ENCODE data around the gene TOR3A.

The TOR3A gene

DNA sequence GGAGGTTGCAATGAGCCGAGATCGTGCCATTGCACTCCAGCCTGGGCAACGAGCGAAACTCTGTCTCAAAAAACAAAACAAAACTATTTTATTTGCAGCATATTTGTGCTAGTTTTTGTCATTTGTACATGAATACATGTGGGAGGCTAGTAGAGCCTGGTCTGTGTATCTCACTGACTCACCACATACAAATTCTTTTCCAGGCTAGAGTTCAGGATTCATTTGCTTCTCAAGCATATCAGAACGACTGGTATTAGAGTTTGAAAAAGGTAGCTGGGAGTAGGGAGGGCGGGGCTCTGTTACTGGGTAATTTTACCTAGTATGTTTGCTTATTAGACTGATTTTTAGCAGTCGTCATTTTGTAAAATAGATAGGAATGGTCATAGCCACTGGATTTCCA lies 4.5 kb upstream of the TOR3A start:
- TF ChIP-seq, protein P1, sequence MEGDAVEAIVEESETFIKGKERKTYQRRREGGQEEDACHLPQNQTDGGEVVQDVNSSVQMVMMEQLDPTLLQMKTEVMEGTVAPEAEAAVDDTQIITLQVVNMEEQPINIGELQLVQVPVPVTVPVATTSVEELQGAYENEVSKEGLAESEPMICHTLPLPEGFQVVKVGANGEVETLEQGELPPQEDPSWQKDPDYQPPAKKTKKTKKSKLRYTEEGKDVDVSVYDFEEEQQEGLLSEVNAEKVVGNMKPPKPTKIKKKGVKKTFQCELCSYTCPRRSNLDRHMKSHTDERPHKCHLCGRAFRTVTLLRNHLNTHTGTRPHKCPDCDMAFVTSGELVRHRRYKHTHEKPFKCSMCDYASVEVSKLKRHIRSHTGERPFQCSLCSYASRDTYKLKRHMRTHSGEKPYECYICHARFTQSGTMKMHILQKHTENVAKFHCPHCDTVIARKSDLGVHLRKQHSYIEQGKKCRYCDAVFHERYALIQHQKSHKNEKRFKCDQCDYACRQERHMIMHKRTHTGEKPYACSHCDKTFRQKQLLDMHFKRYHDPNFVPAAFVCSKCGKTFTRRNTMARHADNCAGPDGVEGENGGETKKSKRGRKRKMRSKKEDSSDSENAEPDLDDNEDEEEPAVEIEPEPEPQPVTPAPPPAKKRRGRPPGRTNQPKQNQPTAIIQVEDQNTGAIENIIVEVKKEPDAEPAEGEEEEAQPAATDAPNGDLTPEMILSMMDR (conservative IDR thresholded peaks at IDR 0.05; ENCODE audit: low read depth, low read length) = no peak
- no peak overlapping the region for H3K4me3 ChIP-seq (ENCODE audit: low read depth, low read length)
- peak; percentile 82 for DNase-seq (ENCODE audit: low read depth)

DNA sequence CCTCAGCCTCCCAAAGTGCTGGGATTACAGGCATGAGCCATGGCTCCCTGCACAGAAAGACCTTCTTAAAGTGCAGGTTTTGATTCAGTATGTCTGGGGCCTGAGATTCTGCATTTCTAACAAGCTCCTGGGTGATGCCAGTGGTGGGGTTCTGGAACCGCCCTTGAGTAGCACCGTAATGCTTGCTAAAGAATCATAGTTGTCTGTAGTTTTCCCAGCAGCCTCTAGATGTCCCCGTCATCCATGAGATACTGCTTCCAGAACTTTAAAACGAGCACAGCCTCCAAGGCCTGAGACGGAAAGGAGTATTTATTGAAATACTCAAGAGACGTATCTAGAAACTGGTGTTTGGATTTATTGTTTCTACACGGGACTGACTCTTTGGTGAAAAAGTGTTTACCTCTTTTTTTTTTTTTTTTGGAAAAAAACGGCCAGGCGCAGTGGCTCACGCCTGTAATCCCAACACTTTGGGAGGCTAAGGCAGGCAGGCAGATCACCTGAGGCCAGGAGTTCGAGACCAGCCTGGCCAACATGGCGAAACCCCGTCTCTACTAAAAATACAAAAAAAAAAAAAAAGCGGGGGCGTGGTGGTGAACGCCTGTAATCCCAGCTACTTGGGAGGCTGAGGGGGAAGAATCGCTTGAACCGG lies 2.6 kb upstream of the TOR3A start:
- TF ChIP-seq, protein P1 (conservative IDR thresholded peaks at IDR 0.05; ENCODE audit: low read depth, low read length) = peak; percentile 75
- peak; percentile 89 for DNase-seq (ENCODE audit: low read depth)
- no peak overlapping the region for H3K4me3 ChIP-seq (ENCODE audit: low read depth, low read length)

DNA sequence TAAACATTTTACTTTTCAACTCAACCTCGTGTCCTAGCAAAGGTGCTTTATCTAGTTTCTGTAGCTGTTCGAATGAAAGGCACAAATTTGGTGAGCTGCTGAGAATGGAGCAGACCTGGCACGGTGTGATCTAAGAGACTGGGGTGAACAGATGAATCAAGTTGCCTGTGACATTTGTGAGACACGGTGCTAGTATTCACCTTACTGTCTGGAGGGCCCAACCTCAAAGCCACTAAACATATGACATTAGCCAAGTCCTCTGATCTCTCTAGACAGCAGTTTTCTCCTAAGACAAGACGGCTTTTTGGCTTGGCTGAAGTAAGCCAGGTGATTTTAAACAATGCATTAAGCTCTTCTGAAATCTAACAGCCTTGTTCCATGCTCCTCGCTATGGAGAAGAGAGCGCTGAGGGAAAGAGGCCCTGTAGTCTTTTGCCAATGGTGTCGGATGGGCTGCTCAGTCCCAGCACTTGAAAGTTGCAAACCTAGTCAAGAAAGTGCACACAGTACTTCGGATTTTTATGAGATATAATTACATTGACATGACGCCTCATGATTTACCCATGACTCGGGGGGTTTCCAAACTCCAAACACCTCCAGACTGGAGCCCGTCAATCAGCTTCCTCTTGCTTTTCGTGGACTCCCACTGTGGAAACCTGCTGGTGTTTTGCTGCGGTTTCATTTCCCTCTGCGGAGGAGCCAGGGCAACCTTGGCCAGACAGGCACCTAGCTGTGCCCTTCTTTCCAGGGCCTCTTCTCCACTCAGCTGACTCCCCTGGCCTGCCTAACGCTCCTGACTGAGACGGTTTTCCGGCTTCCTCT lies 794 bp upstream of the TOR3A start:
- peak overlapping the region; percentile 88 for H3K4me3 ChIP-seq (ENCODE audit: low read depth, low read length)
- TF ChIP-seq, protein P1 (conservative IDR thresholded peaks at IDR 0.05; ENCODE audit: low read depth, low read length) = no peak
- no peak for DNase-seq (ENCODE audit: low read depth)

DNA sequence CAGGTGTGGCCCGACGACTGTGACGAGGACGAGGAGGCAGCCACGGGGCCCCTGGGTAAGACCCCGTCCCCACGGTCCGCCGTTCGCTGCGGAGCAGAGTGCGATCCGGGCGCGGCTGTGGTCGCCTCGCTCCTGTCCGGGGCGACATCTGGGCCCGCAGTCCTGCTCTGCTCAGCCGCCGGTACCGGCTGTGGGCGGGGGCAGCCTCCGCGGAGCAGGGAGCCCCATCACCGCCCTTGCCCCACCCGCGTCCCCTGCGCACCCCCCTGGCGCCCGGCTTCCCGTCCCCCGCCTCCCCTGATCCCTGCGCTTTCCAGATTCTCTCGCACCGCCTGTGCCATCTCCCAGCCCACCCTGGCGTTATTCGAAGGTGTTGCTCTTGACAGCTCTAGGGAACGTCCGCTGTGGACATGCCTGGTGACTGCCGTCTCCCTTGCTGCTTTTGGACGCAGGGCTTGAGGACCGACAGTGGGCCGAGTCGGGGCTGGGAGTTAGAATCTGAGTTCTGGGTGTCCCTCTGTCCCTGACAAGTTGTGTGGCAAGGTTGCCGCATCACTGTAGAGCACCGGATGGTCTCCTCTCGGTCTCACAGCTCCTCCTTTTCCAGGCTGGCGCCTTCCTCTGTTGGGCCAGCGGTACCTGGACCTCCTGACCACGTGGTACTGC lies 596 bp downstream of the TOR3A start:
- H3K4me3 ChIP-seq (ENCODE audit: low read depth, low read length) = peak overlapping the region; percentile 88
- no peak for DNase-seq (ENCODE audit: low read depth)
- TF ChIP-seq, protein P1 (conservative IDR thresholded peaks at IDR 0.05; ENCODE audit: low read depth, low read length) = no peak

DNA sequence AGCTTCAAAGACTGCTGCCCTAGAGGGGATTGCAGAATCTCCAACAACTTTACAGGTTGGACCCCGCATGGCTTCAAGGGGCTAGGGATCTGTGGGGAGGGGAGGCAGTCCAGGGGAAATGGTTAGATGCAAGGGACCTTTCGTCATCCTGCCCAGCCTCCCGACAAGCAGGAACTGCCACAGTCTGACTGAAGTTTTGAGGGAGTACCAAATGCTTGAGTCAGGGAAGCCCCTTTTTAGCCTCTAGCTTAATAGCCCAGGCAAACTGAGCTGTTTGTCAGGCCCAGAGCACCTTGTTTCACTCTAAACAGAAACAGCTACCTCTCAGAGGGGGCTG lies 1.1 kb downstream of the TOR3A start:
- peak overlapping the region; percentile 88 for H3K4me3 ChIP-seq (ENCODE audit: low read depth, low read length)
- TF ChIP-seq, protein P1 (conservative IDR thresholded peaks at IDR 0.05; ENCODE audit: low read depth, low read length) = no peak
- peak; percentile 31 for DNase-seq (ENCODE audit: low read depth)

DNA sequence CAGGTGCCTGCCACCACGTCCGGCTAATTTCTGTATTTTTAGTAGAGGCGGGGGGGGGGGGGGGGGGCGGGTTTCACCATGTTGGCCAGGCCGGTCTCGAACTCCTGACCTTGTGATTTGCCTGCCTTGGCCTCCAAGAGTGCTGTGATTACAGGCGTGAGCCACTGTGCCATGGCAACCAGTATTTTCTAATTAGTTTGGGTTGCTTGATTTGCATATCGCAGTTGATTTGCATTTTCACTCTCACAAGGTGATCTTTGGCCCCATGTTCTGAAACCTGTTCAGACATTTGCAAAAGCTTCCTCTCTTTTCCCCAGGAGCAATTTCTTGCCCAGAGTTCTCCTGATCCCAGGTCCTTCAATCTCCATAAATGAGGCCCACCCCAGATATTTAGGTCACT lies 1.7 kb downstream of the TOR3A start:
- no peak for DNase-seq (ENCODE audit: low read depth)
- no peak overlapping the region for H3K4me3 ChIP-seq (ENCODE audit: low read depth, low read length)
- TF ChIP-seq, protein P1 (conservative IDR thresholded peaks at IDR 0.05; ENCODE audit: low read depth, low read length) = no peak
